Esophagus muscularis mucosa (tissue), 4 donors: ENCODE data around the gene MYF6. TPM values are rescaled to one million over a fixed set of nuclear protein-coding genes. Genes with fewer than 3 reads are reported as not detected.

Source experiments
- DNase-seq: peaks from one replicate; pipeline ENCODE4 v3.0.0-alpha.2; 2017; ENCODE audit errors: extremely low spot score
- H3K27ac ChIP-seq, 4 donors: fragments of 200-600 bp; sonication (generic); replicated peaks in 1 of 4; 1 replicate in 3 of 4; 2 replicates in 1 of 4; pipeline ENCODE4 v1.5.1; 2016 to 2019; ENCODE audit warnings: mild to moderate bottlenecking in 1 of 4
- H3K27me3 ChIP-seq, 4 donors: fragments of 200-600 bp; sonication (generic); one replicate each; pipeline versions ENCODE4 v1.5.1 to v1.6.0; 2016 to 2019
- H3K36me3 ChIP-seq, 4 donors: fragments of 200-600 bp; sonication (generic); one replicate each; pipeline ENCODE4 v1.5.1; 2016 to 2019
- H3K4me1 ChIP-seq, 4 donors: fragments of 200-600 bp; sonication (generic); one replicate each; pipeline ENCODE4 v1.5.1; 2016 to 2019
- H3K4me3 ChIP-seq, 4 donors: fragments of 200-600 bp; sonication (generic); 1 replicate in 2 of 4; 2 replicates in 2 of 4; pipeline ENCODE4 v1.5.1; 2016 to 2019; ENCODE audit warnings: mild to moderate bottlenecking in 4 of 4, moderate library complexity in 1 of 4
- H3K9me3 ChIP-seq, 4 donors: fragments of 200-600 bp; sonication (generic); 1 replicate in 3 of 4; 2 replicates in 1 of 4; pipeline ENCODE4 v1.5.1; 2016 to 2019
- CTCF ChIP-seq, 3 experiments: fragments of 200-600 bp in 2 of 3; fragments of 450-650 bp in 1 of 3; sonication (generic) in 2 of 3; IDR thresholded peaks; one replicate each; pipeline ENCODE4 v1.5.1; 2017 to 2019; ENCODE audit warnings: antibody characterized with exemption in 3 of 3, mild to moderate bottlenecking in 2 of 3, moderate library complexity in 1 of 3
- EP300 ChIP-seq: sonication (generic); formaldehyde crosslinking; IDR thresholded peaks from one replicate; pipeline ENCODE4 v1.6.1; 2017; ENCODE audit warnings: antibody characterized with exemption
- POLR2A ChIP-seq: fragments of 450-650 bp; IDR thresholded peaks from one replicate; pipeline ENCODE4 v1.6.1; 2017; ENCODE audit warnings: antibody characterized with exemption, moderate library complexity, mild to moderate bottlenecking, low read depth
- POLR2AphosphoS5 ChIP-seq, 2 donors: sonication (generic); formaldehyde crosslinking; IDR thresholded peaks; one replicate each; pipeline ENCODE4 v1.6.1; 2017; ENCODE audit warnings: antibody characterized with exemption in 2 of 2
- WGBS: methylation state at CpG from one replicate; pipeline ENCODE4 v1.1.5; 2018; 5-methylcytosine and 5-hydroxymethylcytosine counted together
- intact Hi-C: fragments of 100-400 bp; cut with DNase I; formaldehyde crosslinking; loops from one replicate; pipeline ENCODE4 v1.15.1; 2023
- total RNA-seq, 4 donors: library from RNA; depleted of rRNA; stranded (reverse); fragments of >200 nt; gene quantifications; one replicate each; pipeline versions ENCODE4 v1.1.0 to v1.2.1, GENCODE V29; 2016

MYF6 gene
- total RNA-seq, 4 donors from 2014 or later: 0.29 TPM; not detected in 3

DNA sequence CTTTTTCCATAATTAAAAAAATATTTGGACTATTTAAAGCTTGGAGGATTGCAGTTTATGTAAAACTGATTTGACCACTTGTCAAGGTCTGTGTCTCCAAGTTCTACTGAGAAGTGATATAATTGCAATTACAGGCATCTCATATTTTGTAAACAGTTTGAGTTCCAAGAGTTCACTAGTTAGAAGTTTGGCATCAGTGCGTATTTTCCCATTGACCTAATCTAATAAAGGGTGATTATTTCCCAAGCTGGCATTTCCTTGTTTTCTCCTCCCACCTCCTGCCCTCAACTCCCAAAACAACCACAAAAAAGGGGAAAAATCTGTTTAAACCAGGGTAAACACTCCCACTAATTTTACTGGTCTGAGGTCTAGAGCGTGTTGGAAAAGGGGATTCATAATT is 3.0 kb upstream of the MYF6 start:
- H3K9me3 ChIP-seq: no peaks in the 10 kb centered on the region
- peaks cover 6 to 32% (median 28%) of the 10 kb centered on the region in 4 donors for H3K4me1 ChIP-seq
- peaks cover 0 to 13% (median 0%) of the 10 kb centered on the region in 4 donors for H3K27me3 ChIP-seq
- WGBS: 58% methylated on average over 2 of the region's 2 CpGs
- no peak overlapping the region for H3K27ac ChIP-seq
- TF ChIP-seq POLR2AphosphoS5 (IDR thresholded peaks at IDR 0.05) (no peak), EP300 (no peak), POLR2A (no peak), CTCF (IDR thresholded peaks at IDR 0.05) (no peak)
- no peaks in the 10 kb centered on the region for H3K36me3 ChIP-seq
- DNase-seq: no peak
- H3K4me3 ChIP-seq: no peak overlapping the region
- intact Hi-C loops: no loop called here

GRCh38 chr12:80707830-80708258 is 410 bp downstream of the MYF6 start:
- WGBS: 73% methylated on average over 17 of the region's 21 CpGs
- DNase-seq: no peak

DNA sequence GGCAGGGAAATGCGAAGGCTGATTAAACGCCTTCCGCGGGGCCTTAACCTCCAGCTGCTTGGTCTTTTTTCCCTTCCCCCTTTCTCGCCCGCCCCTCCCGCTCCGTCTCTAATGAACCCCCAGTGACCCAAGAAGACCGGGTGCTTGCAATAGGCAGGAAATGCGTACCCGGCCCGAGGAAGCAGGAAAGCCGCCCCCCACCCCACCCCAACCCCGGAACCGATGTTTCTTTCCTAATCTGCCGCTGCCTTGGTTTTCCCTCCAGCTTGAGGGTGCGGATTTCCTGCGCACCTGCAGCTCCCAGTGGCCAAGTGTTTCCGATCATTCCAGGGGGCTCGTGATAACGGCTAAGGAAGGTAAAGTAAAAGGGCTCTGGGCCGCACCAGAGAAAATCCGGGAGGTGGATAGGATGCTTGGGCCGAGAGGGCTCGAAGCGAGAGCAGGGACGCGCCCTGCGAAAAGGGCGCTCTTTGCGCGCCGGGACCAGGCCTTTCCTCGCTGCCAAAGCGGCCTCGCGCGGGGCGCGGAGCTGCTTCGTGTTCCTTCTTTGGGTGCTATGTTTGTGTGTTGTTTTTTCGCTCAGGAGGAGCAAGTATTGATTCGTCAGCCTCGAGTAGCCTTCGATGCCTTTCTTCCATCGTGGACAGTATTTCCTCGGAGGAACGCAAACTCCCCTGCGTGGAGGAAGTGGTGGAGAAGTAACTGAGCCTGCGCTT is 983 bp downstream of the MYF6 start:
- Histone ChIP-seq H3K36me3 (no peaks in the 10 kb centered on the region), H3K4me1 (peaks cover 0 to 13% (median 11%) of the 10 kb centered on the region in 4 donors), H3K9me3 (no peaks in the 10 kb centered on the region), H3K27me3 (peaks cover 0 to 15% (median 0%) of the 10 kb centered on the region in 4 donors), H3K4me3 (peak overlapping the region in 3 of 4 donors; percentile 7 to 21 (median 17)), H3K27ac (no peak overlapping the region)
- intact Hi-C loops: no loop called here
- no peak for DNase-seq
- WGBS: 26% methylated on average over 43 of the region's 50 CpGs
- TF ChIP-seq EP300 (no peak), POLR2A (no peak), CTCF (IDR thresholded peaks at IDR 0.05) (no peak), POLR2AphosphoS5 (IDR thresholded peaks at IDR 0.05) (no peak)

More at GRCh38 chr12:80707830-80708258, 410 bp downstream of the MYF6 start:
- Histone ChIP-seq H3K27ac (no peak overlapping the region), H3K9me3 (no peaks in the 10 kb centered on the region), H3K4me3 (no peak overlapping the region), H3K27me3 (peaks cover 0 to 15% (median 0%) of the 10 kb centered on the region in 4 donors), H3K36me3 (no peaks in the 10 kb centered on the region), H3K4me1 (peaks cover 0 to 19% (median 17%) of the 10 kb centered on the region in 4 donors)
- no peak for TF ChIP-seq POLR2AphosphoS5 (IDR thresholded peaks at IDR 0.05)
- no peak for TF ChIP-seq EP300
- no peak for TF ChIP-seq CTCF (IDR thresholded peaks at IDR 0.05)
- no peak for TF ChIP-seq POLR2A
- intact Hi-C loops: no loop called here

- Histone ChIP-seq H3K36me3 (no peaks in the 10 kb centered on the region), H3K4me1 (peaks cover 0 to 9% (median 7%) of the 10 kb centered on the region in 4 donors), H3K4me3 (no peak overlapping the region), H3K27me3 (peaks cover 0 to 15% (median 0%) of the 10 kb centered on the region in 4 donors), H3K9me3 (no peaks in the 10 kb centered on the region), H3K27ac (no peak overlapping the region)
- intact Hi-C loops: no loop called here
- DNase-seq: no peak
- TF ChIP-seq POLR2A (no peak), EP300 (no peak), POLR2AphosphoS5 (IDR thresholded peaks at IDR 0.05) (no peak), CTCF (IDR thresholded peaks at IDR 0.05) (no peak)
- 64% methylated on average over 10 of the region's 10 CpGs for WGBS
Observed at GRCh38 chr12:80708975-80709328, 1.5 kb downstream of the MYF6 start.
